Measurements from ENCODE around the gene CCDC107.

The CCDC107 gene

DNA sequence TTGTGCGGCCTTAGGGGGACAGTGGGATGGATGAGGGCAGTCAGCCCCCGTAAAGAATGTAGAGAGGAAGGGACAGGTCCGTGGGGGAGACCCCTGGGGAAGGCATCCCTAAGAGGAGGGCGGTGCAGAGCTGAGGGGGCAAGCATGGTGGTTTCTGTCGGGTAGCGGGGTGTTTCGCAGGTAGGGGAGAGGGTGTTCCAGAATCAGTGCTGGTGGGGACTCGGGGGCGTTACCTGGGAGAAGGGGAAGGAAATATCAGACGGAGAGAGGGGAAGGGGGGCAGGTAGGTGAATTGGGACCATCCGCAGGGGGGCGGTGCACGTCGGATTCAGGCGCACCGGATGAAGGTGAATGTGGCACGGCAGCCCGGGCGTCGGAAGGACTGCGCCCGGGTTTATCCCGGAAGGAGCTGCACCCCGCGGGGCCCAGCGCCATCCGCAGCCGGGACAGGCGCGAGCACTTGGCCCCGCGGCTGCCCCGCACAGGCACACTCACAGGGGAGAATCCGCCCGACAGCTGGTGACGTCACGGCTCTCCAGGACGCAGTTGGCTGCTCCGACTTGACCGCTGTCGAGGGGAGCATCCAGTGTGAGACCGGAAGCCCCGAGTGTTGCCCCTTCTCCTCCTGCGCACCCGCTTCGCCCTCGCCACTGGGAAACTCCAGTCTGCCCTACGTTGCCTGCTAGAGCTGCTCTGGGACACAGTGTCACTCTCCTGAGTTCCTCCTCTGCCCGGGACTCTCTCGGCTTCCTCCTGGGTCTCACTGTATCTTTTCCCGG is 41.2 kb upstream of the CCDC107 start:
- no peak for TF ChIP-seq ZFX (IDR thresholded peaks at IDR 0.05; ENCODE audit: borderline replicate concordance)
- TF ChIP-seq, protein P1, sequence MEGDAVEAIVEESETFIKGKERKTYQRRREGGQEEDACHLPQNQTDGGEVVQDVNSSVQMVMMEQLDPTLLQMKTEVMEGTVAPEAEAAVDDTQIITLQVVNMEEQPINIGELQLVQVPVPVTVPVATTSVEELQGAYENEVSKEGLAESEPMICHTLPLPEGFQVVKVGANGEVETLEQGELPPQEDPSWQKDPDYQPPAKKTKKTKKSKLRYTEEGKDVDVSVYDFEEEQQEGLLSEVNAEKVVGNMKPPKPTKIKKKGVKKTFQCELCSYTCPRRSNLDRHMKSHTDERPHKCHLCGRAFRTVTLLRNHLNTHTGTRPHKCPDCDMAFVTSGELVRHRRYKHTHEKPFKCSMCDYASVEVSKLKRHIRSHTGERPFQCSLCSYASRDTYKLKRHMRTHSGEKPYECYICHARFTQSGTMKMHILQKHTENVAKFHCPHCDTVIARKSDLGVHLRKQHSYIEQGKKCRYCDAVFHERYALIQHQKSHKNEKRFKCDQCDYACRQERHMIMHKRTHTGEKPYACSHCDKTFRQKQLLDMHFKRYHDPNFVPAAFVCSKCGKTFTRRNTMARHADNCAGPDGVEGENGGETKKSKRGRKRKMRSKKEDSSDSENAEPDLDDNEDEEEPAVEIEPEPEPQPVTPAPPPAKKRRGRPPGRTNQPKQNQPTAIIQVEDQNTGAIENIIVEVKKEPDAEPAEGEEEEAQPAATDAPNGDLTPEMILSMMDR (IDR thresholded peaks at IDR 0.05) = peak; percentile 13; the same call in 1 of the 2 replicates
- no peak overlapping the region for H3K27ac ChIP-seq

DNA sequence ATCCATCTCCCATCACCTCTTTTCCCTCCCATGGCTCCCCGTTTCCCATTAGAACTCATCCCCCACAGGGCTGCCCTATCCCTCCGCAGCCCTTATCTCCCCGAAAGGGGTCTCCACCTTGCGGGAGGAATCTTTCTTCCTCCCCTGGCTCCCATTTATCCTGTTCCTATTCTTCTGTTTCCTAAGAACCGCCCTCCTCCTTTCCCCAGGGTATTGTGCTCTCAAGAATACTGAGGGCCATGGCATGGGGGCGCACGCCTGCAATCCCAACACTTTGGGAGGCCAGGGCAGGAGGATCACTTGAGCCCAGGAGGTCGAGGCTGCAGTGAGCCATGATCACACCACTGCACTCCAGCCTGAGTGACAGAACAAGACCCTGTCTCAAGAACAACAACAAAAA is 40.5 kb upstream of the CCDC107 start:
- H3K27ac ChIP-seq = no peak overlapping the region
- TF ChIP-seq, protein P1 (IDR thresholded peaks at IDR 0.05) = no peak
- TF ChIP-seq ZFX (IDR thresholded peaks at IDR 0.05; ENCODE audit: borderline replicate concordance) = no peak

DNA sequence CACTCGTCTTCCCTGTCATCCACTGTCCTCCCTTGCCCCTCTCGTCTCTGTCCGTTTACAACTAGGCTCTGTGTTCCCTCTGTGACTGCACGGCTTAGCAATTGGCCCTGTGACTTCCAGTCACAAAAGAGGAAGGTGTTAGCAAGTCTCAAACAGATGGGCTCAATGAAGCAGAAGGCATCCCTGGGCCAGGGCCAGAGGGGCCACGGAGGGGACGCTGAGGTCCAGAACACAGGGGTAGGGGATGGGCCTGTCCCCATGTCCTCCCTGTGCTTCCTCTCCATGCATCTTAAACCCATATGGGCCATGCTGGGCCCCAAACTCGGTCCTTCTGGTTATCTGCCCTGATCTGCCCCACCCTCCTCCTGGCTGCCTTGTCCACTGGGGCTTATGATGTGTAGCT is 39.8 kb upstream of the CCDC107 start, which contains the start of gene CD72:
Gene CD72, minus strand, starts transcription at position 89 of the 403 bp plus-strand sequence. CDS start 110 bp downstream, outside the sequence.
- no peak within 1 kb of the TSS for H3K27ac ChIP-seq
- TF ChIP-seq ZFX (IDR thresholded peaks at IDR 0.05; ENCODE audit: borderline replicate concordance) = no peak

DNA sequence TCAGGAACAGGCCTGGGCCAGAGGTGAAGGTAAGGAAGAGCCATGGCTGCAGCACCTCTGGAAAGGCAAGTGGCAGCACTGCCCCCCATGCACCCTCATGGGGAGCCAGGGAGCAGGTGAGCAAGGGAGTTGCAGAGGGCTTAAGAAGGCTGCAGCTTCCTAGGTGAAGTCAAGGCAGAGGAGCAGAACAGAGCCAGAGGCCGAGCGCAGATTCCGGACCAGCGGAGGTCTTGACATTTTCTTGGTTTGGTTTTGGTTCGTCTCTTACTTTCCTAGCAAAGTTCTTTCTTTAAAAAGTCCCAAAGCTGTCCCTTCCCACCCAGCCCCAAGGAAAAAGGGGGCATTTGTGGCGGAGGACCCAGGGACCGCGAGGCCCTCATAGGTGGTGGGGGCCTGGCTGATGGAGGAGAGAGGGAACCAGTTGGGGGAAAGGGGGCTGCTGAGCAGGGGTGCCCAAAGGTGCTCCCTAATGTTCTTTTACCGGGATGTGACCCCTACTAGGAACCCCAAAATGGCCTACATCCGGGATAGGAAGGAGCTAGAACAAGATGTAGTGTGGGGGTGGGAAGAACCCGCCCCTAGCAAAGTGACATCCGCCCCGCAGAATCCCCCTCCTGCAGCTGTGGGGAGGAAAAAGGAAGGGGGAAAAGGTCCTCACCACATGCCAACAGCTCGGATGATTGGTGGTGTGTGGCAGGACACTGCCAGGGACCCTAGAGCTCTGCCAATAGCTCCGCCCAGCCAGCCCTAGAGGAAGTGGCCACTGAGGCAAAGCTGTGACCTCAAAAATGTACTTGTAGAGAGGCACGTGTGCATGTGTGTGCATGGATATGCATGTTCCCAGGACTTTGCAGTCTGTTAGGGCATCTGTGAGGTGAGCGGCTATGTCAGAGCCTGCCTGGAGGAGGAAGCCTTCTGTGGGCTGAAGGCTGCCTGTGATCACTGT is 39.0 kb upstream of the CCDC107 start:
- TF ChIP-seq, protein P1 (IDR thresholded peaks at IDR 0.05) = no peak
- no peak for TF ChIP-seq ZFX (IDR thresholded peaks at IDR 0.05; ENCODE audit: borderline replicate concordance)
- no peak overlapping the region for H3K27ac ChIP-seq

DNA sequence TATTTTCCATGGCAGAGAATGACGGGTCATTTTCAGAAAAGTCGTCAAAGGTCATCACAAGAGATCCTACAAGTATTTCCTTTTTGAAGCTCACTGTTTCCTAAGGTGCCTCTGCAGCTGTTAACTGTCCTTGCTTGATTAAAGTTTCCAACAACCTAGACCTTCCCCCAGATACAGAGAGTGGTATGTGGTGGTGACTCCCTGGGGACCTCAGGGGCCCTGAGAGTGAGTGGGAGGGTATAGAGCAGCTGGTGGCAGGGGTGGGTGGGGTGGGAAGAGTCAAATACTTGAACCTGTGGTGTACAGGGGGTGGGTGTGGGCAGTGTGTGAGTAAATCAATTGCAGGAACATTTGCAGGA is 38.3 kb upstream of the CCDC107 start:
- no peak overlapping the region for H3K27ac ChIP-seq
- TF ChIP-seq, protein P1 (IDR thresholded peaks at IDR 0.05) = no peak
- no peak for TF ChIP-seq ZFX (IDR thresholded peaks at IDR 0.05; ENCODE audit: borderline replicate concordance)

DNA sequence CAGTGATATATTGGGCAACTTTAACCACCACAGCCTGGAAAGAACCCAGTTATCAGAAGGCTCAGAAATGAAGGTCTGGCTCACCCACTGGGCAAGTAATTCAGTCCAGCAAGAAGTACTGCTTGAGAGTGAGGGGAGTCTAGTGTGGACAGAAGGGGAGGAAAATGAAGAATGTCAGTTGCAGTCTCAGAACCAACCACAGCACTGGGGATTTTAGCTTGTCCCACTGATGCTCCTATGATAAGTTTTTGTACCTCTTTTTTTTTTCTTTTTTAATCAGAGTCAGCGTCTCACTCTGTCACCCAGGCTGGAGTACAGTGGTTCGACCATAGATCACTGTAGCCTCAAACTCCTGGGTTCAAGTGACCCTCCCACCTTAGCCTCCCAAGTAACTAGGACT is 30.5 kb upstream of the CCDC107 start:
- H3K27ac ChIP-seq = no peak overlapping the region
- TF ChIP-seq ZFX (IDR thresholded peaks at IDR 0.05; ENCODE audit: borderline replicate concordance) = no peak
- TF ChIP-seq, protein P1 (IDR thresholded peaks at IDR 0.05) = no peak

DNA sequence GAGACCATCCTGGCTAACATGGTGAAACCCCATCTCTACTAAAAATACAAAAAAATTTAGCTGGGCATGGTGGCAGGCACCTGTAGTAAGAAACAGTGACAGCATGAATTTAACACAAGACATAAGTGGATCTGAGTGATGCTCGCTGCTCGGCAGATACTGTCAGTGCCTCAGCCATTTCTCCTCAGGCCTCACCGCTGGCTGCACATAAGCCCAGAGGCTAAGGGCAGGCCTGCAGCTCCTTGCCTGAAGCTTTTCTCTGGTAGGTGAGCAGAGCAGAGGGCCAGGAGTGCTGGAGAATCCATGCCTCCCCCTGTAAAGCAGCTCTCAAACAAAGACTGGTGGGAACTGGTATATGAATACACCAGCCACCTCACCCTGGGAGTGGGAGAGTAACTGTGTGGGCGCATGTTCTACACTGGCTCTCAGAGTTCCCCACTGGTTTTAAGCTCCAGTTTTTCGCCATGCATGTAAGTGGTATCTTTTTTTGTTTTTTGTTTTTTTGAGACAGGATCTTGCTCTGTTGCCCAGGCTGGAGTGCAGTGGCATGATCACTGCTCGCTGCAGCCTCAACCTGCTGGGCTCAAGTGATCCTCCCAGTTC is 29.6 kb upstream of the CCDC107 start:
- TF ChIP-seq, protein P1 (IDR thresholded peaks at IDR 0.05) = no peak
- TF ChIP-seq ZFX (IDR thresholded peaks at IDR 0.05; ENCODE audit: borderline replicate concordance) = no peak
- no peak overlapping the region for H3K27ac ChIP-seq

Data from 22Rv1 (cell line).